Uterus (tissue), 2 donors: ENCODE results near the gene GTF3C2.

Experiments
- CTCF ChIP-seq, 4 experiments: fragments of 200-600 bp in 2 of 4; fragments of 450-650 bp in 2 of 4; sonication (generic) in 2 of 4; IDR thresholded peaks; one replicate each; pipeline ENCODE4 v1.5.1; 2016 to 2019; ENCODE audit warnings: antibody characterized with exemption in 4 of 4, mild to moderate bottlenecking in 2 of 4, moderate library complexity in 1 of 4
- POLR2A ChIP-seq, 2 donors: fragments of 450-650 bp; IDR thresholded peaks; one replicate each; pipeline ENCODE4 v1.6.1; 2016; ENCODE audit warnings: antibody characterized with exemption in 2 of 2, mild to moderate bottlenecking in 1 of 2, moderate library complexity in 1 of 2

GRCh38 chr2:27376151-27376865 lies 19.7 kb upstream of the GTF3C2 start:
- no peak for TF ChIP-seq CTCF (IDR thresholded peaks at IDR 0.05)
- no peak for TF ChIP-seq POLR2A (IDR thresholded peaks at IDR 0.05)
